Kidney epithelial cell (primary cell): ENCODE measurements around the gene ZHX3. TPM values are rescaled to one million over a fixed set of nuclear protein-coding genes. Genes with fewer than 3 reads are reported as not detected.

Experiments used
- DNase-seq: peaks from one replicate; pipeline ENCODE4 v3.0.0-alpha.2; 2010; ENCODE audit warnings: low read depth
- H3K27me3 ChIP-seq: 2 replicates; pipeline ENCODE4 v1.6.0; 2011; ENCODE audit warnings: low read length; ENCODE audit not compliant: control insufficient read depth, insufficient read depth
- H3K36me3 ChIP-seq: 2 replicates; pipeline ENCODE4 v1.5.1; 2011; ENCODE audit warnings: low read length; ENCODE audit not compliant: control insufficient read depth, insufficient read depth
- H3K4me3 ChIP-seq: 2 replicates; pipeline ENCODE4 v1.5.1; 2011; ENCODE audit warnings: low read depth, mild to moderate bottlenecking, control low read depth, low read length
- total RNA-seq: library from RNA; depleted of rRNA; stranded (reverse); fragments of >200 nt; gene quantifications from 2 replicates; pipeline ENCODE4 v1.2.3, GENCODE V29; 2015
- TF ChIP-seq, protein P1 (sequence below): IDR thresholded peaks from 2 replicates; pipeline ENCODE4 v1.5.1; 2011; ENCODE audit warnings: mild to moderate bottlenecking, moderate library complexity, low read length, control low read depth, inconsistent platforms; ENCODE audit not compliant: insufficient read depth, poor library complexity, severe bottlenecking

Gene ZHX3
- total RNA-seq, 1 donor from 2014 or later: 7.6 TPM

DNA sequence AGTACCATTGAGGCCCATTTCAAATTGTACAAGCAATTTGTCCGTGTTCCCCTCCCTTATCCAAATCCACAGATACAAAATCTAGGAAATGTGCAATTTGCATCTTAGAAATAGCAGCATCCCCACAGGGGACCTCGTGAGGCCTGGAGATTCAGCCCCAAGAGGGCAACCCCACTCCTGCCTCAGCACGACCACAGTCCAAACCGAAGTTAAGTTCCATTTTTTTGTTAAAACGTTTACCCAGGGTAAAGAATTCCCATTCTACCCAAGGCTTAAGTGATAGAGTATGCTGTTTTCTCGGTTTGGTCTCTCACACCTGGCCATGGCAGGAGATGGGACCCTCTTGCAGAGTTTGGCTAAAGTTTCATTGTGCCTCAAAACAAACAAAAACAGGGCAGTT is 139.0 kb downstream of the ZHX3 start:
- no peak overlapping the region for H3K4me3 ChIP-seq
- peaks cover 9% of the 10 kb centered on the region for H3K36me3 ChIP-seq
- TF ChIP-seq, protein P1, sequence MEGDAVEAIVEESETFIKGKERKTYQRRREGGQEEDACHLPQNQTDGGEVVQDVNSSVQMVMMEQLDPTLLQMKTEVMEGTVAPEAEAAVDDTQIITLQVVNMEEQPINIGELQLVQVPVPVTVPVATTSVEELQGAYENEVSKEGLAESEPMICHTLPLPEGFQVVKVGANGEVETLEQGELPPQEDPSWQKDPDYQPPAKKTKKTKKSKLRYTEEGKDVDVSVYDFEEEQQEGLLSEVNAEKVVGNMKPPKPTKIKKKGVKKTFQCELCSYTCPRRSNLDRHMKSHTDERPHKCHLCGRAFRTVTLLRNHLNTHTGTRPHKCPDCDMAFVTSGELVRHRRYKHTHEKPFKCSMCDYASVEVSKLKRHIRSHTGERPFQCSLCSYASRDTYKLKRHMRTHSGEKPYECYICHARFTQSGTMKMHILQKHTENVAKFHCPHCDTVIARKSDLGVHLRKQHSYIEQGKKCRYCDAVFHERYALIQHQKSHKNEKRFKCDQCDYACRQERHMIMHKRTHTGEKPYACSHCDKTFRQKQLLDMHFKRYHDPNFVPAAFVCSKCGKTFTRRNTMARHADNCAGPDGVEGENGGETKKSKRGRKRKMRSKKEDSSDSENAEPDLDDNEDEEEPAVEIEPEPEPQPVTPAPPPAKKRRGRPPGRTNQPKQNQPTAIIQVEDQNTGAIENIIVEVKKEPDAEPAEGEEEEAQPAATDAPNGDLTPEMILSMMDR: no peak
- no peak for DNase-seq
- H3K27me3 ChIP-seq: no peaks in the 10 kb centered on the region

DNA sequence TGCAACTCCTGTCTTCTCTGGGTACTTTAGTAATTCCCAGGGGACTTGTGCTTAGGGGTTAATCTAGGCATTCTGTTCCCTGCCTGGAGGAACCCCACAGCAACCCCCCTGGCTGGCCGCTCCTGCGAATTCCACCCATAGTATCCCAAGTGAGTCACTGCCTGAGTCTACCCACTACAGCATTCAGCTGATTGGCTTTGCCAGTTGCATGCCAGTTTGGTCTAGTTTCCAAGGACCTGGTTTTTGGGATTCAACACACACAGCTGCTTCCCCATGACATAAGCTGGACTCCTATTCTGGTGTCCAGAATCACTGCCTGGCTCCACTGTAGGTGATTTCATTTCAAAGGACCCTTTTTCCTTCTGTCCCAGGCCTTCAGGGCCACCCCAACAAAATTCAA is 139.9 kb downstream of the ZHX3 start:
- Histone ChIP-seq H3K27me3 (no peaks in the 10 kb centered on the region), H3K36me3 (peaks cover 11% of the 10 kb centered on the region), H3K4me3 (no peak overlapping the region)
- DNase-seq: peak; percentile 65
- TF ChIP-seq, protein P1: no peak

- Histone ChIP-seq H3K27me3 (no peaks in the 10 kb centered on the region), H3K4me3 (no peak overlapping the region), H3K36me3 (peaks cover 11% of the 10 kb centered on the region)
- DNase-seq: no peak
- TF ChIP-seq, protein P1: no peak
Observed at GRCh38 chr20:41176711-41177552, 140.6 kb downstream of the ZHX3 start.

DNA sequence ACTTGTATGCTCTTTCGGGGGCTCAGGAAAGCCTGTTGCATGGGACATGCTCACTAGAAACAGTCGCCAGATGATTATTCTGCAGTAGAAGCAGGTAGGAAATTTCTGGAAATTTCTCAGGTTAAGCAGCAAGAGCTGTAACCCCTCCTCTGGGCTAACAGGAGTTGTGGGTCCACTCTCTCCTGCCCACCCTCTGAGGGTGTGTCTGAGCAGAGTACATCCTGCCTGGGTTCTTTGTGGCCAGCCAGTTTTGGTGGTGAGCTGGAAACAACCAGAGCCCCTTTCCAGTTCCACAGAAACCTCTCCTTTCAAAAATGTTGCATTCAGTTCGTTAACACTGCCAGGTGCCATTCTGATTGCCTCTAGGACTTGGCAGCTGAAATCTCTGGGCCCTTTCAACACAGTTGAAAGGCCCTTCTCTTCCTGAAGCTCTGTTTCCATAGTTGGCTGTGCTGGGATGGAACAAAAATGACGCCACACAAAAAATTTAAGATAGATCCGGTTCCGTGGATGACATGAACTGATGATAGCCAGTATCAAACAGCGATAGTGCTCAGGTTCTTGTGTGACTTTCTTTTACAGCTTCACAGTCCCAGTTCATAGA is 141.7 kb downstream of the ZHX3 start:
- peaks cover 9% of the 10 kb centered on the region for H3K36me3 ChIP-seq
- no peaks in the 10 kb centered on the region for H3K27me3 ChIP-seq

DNA sequence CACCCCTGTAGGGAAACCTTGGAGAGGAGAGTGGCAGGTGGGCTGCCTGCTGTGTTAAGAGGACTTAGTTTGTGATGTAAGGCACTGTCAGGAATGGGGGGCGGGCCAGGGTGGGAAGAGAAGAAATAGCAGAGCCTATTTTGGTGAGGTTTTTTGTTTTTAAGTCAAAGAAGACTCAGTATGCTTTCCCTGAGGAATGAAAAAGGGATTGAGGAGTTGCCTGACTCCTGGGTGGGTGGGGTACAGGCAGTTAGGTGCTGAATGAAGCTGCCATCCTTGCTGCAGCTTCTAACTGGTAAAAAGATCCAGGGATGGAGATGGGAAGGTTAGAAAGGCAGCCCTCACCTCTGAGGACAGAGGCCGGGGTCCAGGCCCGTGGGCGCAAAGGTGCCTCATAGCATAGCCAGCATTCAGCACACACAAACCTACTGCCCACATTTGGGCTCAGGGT is 142.3 kb downstream of the ZHX3 start:
- TF ChIP-seq, protein P1: no peak
- DNase-seq: no peak

More for the DNA sequence above, 141.7 kb downstream of the ZHX3 start:
- no peak for DNase-seq
- H3K4me3 ChIP-seq: no peak overlapping the region
- TF ChIP-seq, protein P1: no peak

More for the DNA sequence above, 142.3 kb downstream of the ZHX3 start:
- Histone ChIP-seq H3K27me3 (no peaks in the 10 kb centered on the region), H3K36me3 (peaks cover 9% of the 10 kb centered on the region), H3K4me3 (no peak overlapping the region)
